Measurements from ENCODE around the gene PAPPA2.

DNA sequence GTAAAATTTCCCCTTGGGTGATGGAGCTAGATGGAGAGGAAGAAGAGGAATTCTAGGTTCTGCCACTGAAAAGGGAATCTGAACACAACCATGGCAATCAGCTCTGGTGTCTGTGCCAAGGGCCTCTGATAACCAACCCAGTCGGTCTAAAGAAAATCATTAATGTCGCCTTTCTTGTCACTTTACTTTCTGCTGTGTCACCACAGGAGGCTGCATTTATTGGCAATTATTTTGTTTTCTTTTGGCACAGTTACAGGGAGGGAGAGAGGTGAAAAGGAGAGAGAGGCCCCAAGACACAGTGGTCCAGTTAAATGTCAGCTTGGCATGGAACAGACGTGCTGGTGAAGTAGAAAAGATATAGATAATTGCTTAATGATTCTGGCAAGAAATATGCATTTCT, 414.6 kb downstream of the PAPPA2 start:
- TF ChIP-seq USF1 (IDR thresholded peaks at IDR 0.05) = no peak
- no peak for TF ChIP-seq EGR1 (IDR thresholded peaks at IDR 0.05)
- no peak for TF ChIP-seq EP300 (IDR thresholded peaks at IDR 0.05; ENCODE audit: borderline replicate concordance)

All from Ishikawa (cell line).